TTC549 (cell line): ENCODE measurements around the gene NRXN2.
"Not testable (repeated sequence)": the region's sequence is repeated elsewhere in the genome, so short reads cannot be mapped to it uniquely, and the experiment has no call there.

Experiments used
- FAIRE-seq: peaks from 2 replicates; lab custom pipeline; 2012; peaks lifted over from hg19 to GRCh38; lab: Jason Lieb, UNC

The NRXN2 gene

DNA sequence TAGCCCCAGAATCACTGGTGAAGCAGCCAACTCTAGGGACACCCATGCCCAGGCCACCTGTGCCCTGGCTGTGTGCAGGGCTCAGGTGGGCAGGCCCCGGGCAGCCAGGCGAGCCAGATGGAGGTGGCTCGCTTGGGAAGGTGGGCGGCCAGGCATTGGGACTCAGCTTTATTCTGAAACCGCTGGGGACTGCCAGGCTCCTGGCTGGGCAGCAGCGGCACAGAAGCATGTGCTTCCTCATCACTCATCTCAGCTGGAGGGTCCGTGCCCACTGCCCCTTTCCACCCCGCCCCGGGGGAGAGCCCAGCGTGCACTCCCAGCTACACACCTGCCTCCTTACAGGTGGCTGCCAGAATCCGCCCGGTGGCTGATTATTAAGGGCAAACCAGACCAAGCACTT lies 159.0 kb downstream of the NRXN2 start:
- no peak for FAIRE-seq

DNA sequence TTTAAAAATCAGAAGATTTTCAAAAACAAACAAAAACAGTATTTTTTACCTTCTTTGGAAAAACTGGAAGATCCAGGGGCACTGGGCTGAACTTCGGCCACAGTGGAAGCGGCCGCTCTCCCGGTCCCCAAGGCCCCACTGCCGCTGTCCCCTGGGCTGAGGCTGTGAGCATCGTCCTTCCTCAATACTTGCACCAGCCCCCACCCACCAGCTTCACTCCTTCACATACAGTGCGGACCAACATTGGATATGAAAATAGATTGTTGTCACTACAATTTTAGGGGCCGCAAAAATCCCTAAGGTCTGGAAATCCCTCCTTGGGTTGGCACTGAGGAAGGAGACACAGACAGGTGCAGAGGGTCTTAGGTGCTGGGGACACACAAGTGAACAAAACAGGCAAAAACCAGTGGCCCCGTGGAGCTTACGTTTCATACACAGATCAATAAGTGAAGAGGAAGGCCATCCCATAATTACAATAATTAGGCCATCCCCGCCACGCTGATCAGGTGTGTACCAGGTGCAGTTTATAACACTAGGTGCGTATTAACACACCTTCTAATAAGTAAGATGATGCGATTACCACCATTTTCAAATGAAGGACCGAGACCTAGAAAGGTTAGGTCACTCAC lies 160.2 kb downstream of the NRXN2 start:
- no peak for FAIRE-seq

DNA sequence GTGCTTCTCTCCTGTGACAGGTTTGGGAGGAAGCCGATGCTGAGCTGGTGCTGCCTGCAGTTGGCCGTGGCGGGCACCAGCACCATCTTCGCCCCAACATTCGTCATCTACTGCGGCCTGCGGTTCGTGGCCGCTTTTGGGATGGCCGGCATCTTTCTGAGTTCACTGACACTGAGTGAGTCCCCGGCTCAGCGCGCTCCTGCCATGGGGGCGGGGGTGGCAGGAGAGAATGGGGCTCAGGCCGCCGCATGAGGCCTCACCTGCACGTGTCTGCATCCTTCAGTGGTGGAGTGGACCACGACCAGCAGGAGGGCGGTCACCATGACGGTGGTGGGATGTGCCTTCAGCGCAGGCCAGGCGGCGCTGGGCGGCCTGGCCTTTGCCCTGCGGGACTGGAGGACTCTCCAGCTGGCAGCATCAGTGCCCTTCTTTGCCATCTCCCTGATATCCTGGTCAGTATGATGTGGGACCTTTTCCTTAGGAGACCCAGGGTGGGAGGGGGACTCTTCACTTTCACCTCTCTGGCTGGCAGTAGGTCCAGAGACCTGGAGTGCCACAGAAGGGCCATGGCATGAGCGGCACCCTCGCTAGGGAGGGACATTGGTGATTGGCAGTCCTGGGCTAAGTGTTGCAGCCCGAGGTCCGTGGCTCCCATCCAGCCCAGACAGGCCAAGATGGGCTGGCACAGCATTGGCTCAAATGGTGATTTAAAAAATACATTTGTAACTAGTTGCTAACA lies 160.8 kb downstream of the NRXN2 start:
- no peak for FAIRE-seq

DNA sequence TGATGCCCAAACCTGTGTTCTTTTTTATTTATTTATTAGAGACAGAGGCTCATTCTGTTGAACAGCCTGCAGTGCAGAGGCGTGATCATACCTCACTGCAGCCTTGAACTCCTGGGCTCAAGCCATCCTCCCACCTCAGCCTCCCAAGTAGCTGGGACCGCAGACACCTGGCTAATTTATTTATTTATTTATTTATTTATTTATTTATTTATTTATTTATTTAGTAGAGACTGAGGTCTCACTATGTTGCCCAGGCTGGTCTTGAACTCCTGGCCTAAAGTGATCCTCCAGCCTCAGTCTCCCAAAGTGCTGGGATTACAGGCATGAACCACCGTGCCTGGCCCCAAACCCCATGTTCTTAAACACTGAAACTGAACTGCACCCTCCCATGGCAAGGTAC lies 161.6 kb downstream of the NRXN2 start:
- FAIRE-seq, result not testable (repeated sequence)

DNA sequence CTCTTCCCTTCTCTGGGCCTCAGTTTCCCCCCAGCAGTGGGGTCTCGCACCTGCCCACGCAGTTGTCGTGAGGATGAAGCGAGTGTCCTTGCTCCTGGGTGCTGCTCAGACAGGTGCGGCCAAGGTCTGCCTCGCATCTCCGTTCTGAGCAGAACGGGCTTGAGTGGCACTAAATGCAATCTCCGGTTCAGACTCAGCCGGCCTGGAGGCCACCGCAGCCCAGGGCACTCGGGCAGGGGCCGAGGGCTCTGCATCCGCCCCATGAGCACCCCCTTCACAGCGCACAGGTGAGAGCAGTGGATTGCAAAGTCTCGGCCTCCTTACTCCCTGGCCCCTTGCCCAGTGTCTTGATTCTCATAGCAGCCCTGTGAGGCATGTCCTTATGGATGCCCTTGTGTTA lies 162.1 kb downstream of the NRXN2 start:
- no peak for FAIRE-seq

DNA sequence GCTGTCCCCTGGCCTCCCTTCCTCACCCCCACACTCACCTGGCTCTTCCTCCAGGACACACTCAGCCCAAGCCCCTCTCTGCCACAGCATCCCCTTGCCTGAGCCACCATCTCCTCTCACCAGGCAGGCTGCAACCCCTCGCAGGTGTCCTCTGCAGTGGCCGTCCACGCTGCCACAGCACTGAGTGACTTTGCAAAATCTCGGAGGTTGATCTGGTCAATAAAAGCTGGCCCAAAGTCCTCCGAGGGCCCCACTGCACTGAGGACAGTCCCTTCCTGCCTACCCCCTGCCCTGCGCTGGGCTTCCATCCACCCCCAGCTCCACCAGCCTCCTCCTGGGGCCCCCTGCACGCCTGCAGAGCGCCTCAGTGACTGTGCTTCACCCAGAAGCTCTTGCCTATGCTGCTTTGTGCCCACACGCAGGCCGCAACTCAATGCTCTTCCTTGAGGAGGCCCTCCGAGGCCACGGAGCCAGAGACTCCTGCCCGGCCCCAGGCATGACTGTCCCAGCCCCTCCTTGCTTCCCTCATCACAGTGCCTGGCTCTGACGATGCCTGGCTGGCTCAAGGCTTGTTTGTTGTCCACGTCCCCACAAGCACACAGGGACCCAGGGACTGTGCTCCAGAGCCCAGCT lies 162.7 kb downstream of the NRXN2 start:
- FAIRE-seq, result no peak

DNA sequence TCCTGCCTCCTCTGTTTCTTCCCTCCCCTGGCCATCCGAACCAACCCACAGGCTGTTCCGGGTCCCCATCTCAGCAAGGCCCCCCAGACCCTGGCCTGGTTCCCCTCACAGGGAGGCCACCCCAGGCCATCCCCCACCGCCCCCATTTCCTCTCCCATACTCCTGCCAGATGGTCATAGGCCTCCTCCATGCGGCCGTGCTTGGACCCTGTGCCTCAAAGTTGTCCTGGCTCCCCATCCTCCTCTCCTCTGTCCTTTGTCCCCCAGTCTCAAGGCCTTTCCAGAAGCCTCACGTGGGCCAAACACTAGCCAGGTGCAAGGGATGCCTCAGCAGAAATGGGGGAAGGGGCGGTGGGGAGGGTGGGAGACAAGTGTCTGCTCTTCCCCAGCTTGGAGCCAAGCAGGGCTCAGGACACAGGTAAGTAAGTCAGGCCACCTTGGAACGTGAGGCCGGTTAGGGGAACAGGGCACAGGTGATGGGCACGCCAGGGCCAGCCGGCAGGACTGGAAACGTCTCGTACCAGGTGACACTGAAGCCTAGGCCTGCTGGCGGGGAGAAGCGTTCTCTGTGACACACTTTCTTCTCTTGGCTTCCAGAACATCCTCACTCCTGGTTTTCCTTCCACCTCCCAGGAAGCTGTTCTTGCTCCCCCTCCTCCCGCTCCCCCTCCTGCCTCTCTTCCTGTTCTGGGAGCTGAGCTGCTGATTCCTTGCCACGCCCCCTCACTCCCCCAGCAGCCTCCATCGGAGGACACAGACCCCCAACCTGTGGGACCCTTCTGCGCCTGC lies 163.5 kb downstream of the NRXN2 start:
- no peak for FAIRE-seq

DNA sequence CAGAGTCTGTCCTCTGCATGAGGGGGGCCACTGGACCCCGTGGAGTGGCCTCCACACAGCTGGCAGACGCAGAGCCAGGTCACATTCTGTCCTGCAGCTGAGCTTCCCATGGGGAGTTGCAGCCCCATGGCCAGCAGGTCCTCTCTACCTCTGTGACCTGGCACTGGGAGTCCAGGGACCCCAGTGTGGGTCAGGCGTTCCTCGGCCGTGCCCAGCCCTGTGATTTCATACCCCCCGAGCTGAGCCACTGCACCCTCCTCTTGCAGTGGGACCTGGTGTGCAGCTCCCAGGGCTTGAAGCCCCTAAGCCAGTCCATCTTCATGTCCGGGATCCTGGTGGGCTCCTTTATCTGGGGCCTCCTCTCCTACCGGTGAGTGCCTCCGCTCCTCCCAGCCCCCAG lies 164.1 kb downstream of the NRXN2 start:
- no peak for FAIRE-seq

DNA sequence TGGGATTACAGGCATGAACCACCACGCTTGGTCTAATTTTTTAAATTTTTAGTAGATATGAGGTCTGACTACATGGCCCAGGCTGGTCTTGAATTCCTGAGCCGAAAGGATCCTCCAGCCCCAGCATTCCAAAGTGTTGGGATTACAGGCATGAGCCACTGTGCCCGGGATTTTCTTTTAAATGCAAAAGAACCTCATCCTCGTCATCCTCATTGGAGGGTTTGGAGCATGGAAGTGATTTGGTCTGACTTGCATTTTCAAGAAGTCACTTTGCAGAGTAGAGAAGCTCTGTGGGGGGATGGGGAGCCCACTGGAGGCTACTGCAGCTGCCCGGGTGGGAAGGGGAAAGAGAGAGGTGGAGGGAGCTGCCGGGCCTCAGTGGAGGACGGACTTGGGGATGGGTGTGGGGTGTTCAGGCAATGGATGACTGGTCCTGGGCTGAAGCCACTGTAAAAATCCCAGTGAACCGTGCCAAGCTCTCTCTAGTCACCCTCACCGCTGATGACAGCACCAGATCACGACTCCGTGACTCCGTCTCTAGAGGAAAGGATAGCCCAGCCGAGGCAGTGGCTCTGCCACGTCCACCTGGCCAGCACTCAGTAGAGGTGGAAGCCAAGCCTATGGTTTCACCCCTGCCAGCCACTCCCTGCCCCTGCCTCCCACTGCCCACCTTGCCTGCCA lies 164.8 kb downstream of the NRXN2 start:
- no peak for FAIRE-seq

DNA sequence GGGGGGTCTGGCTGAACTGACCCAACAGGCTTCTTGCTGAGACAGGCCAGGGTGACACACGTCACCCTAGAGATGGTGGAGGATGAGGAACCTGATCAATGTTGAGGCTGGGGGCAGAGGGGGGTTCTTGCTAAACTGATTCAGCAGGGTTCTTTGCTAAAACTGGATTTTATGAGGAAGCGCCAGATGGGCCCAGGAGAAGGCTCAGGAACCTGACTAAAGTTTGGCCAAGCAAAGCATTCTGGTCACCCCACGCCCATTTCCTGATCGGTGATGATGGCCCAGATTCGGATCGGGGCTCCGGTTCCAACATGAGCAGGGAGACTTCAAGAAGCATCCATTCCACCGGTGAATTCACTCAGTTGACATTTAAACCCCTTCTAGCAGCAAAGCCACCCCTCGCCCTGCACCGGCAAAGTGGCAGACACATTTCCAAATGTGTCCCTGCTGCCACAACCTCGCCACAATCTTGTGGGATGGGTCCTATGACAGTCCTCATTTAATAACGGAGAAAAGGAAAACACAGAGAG lies 166.2 kb downstream of the NRXN2 start:
- FAIRE-seq, result no peak
